ENCODE data around the gene ERBB4. TPM values are rescaled to one million over a fixed set of nuclear protein-coding genes. Genes with fewer than 3 reads are reported as not detected.

The ERBB4 gene
- total RNA-seq, 2 experiments from 2014 or later = not detected

GRCh38 chr2:212158081-212158480 is 380.5 kb downstream of the ERBB4 start:
- no TSS peak for BruUV-seq (replicated peaks)
- Histone ChIP-seq H3K4me3 (ENCODE audit: low read depth, low read length, poor library complexity, severe bottlenecking) (no peak overlapping the region), H3K36me3 (ENCODE audit: insufficient read depth, low read length) (no peaks in the 10 kb centered on the region), H3K9me3 (ENCODE audit: low read length) (no peaks in the 10 kb centered on the region), H3K27ac (ENCODE audit: low read depth, low read length, poor library complexity, severe bottlenecking) (no peak overlapping the region), H3K4me2 (ENCODE audit: low read length) (no peak overlapping the region), H3K4me1 (ENCODE audit: insufficient read depth, low read length, poor library complexity, severe bottlenecking) (no peaks in the 10 kb centered on the region), H4K20me1 (ENCODE audit: insufficient read depth, low read length) (no peaks in the 10 kb centered on the region), H3K9me2 (ENCODE audit: insufficient read depth, low read length) (no peaks in the 10 kb centered on the region), H3K79me2 (ENCODE audit: insufficient read depth, low read depth, low read length) (no peaks in the 10 kb centered on the region), H2AFZ (ENCODE audit: low read length) (no peak overlapping the region)
- ChIA-PET POLR2A (interaction anchor here (0.8 kb wide), 1 partner anchor 1355 kb away, joined by 4 read pairs; no protein-coding TSS in a partner anchor), CTCF (ENCODE audit: unreplicated experiment) (no interaction called here)
- no peak for DNase-seq (ENCODE audit: low spot score)
- intact Hi-C loops (cut with micrococcal nuclease; ENCODE audit: unreplicated experiment) = loop anchor here (10.0 kb wide), 1 partner anchor 413 kb away; no protein-coding TSS in a partner anchor
- TF ChIP-seq EZH2phosphoT487 (IDR thresholded peaks at IDR 0.05; ENCODE audit: borderline replicate concordance, low read depth, low read length) = no peak
- TF ChIP-seq, protein P1, sequence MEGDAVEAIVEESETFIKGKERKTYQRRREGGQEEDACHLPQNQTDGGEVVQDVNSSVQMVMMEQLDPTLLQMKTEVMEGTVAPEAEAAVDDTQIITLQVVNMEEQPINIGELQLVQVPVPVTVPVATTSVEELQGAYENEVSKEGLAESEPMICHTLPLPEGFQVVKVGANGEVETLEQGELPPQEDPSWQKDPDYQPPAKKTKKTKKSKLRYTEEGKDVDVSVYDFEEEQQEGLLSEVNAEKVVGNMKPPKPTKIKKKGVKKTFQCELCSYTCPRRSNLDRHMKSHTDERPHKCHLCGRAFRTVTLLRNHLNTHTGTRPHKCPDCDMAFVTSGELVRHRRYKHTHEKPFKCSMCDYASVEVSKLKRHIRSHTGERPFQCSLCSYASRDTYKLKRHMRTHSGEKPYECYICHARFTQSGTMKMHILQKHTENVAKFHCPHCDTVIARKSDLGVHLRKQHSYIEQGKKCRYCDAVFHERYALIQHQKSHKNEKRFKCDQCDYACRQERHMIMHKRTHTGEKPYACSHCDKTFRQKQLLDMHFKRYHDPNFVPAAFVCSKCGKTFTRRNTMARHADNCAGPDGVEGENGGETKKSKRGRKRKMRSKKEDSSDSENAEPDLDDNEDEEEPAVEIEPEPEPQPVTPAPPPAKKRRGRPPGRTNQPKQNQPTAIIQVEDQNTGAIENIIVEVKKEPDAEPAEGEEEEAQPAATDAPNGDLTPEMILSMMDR (conservative IDR thresholded peaks at IDR 0.05; ENCODE audit: low read length) = no peak

GRCh38 chr2:212157012-212157411 is 381.6 kb downstream of the ERBB4 start:
- H3K4me2 ChIP-seq (ENCODE audit: low read length) = no peak overlapping the region
- no TSS peak for BruUV-seq (replicated peaks)

DNA sequence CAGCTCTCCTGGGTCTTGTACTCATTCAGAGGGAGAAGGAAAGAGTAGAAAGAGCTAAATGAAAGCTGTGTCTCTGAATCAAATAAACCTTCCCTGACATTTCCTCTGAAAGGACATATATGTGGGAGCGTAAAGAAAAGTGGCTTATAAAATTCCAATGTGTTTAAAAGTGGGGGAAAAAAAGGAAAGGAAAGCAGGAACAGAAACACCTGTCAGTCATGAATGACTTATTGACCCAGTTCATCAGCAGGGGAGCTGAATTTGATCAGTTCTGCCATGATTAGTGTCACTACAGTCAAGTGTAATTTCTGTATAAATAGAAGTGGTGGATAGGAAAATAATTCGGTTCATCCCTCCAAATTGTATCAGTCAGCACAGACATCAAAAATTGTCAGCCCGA is 382.5 kb downstream of the ERBB4 start:
- H3K27ac ChIP-seq (ENCODE audit: low read depth, low read length, poor library complexity, severe bottlenecking) = no peak overlapping the region
- no peak overlapping the region for H2AFZ ChIP-seq (ENCODE audit: low read length)
- POLR2A ChIA-PET = no interaction called here
- TF ChIP-seq EZH2phosphoT487 (IDR thresholded peaks at IDR 0.05; ENCODE audit: borderline replicate concordance, low read depth, low read length) = no peak
- TF ChIP-seq, protein P1 (conservative IDR thresholded peaks at IDR 0.05; ENCODE audit: low read length) = no peak
- no peaks in the 10 kb centered on the region for H3K9me2 ChIP-seq (ENCODE audit: insufficient read depth, low read length)
- H3K9me3 ChIP-seq (ENCODE audit: low read length) = no peaks in the 10 kb centered on the region
- no TSS peak for BruUV-seq (replicated peaks)
- H3K79me2 ChIP-seq (ENCODE audit: insufficient read depth, low read depth, low read length) = no peaks in the 10 kb centered on the region
- no peak overlapping the region for H3K4me3 ChIP-seq (ENCODE audit: low read depth, low read length, poor library complexity, severe bottlenecking)
- CTCF ChIA-PET (ENCODE audit: unreplicated experiment) = no interaction called here
- H4K20me1 ChIP-seq (ENCODE audit: insufficient read depth, low read length) = no peaks in the 10 kb centered on the region
- H3K36me3 ChIP-seq (ENCODE audit: insufficient read depth, low read length) = no peaks in the 10 kb centered on the region
- H3K4me1 ChIP-seq (ENCODE audit: insufficient read depth, low read length, poor library complexity, severe bottlenecking) = no peaks in the 10 kb centered on the region
- intact Hi-C loops (cut with micrococcal nuclease; ENCODE audit: unreplicated experiment) = loop anchor here (10.0 kb wide), 1 partner anchor 411 kb away; no protein-coding TSS in a partner anchor
- no peak for DNase-seq (ENCODE audit: low spot score)
- H3K4me2 ChIP-seq (ENCODE audit: low read length) = no peak overlapping the region

More at GRCh38 chr2:212157012-212157411, 381.6 kb downstream of the ERBB4 start:
- Histone ChIP-seq H4K20me1 (ENCODE audit: insufficient read depth, low read length) (no peaks in the 10 kb centered on the region), H3K9me3 (ENCODE audit: low read length) (no peaks in the 10 kb centered on the region), H3K4me3 (ENCODE audit: low read depth, low read length, poor library complexity, severe bottlenecking) (no peak overlapping the region), H3K79me2 (ENCODE audit: insufficient read depth, low read depth, low read length) (no peaks in the 10 kb centered on the region), H3K36me3 (ENCODE audit: insufficient read depth, low read length) (no peaks in the 10 kb centered on the region), H3K9me2 (ENCODE audit: insufficient read depth, low read length) (no peaks in the 10 kb centered on the region), H3K27ac (ENCODE audit: low read depth, low read length, poor library complexity, severe bottlenecking) (no peak overlapping the region), H3K4me1 (ENCODE audit: insufficient read depth, low read length, poor library complexity, severe bottlenecking) (no peaks in the 10 kb centered on the region), H2AFZ (ENCODE audit: low read length) (no peak overlapping the region)
- CTCF ChIA-PET (ENCODE audit: unreplicated experiment) = no interaction called here
- intact Hi-C loops (cut with micrococcal nuclease; ENCODE audit: unreplicated experiment) = loop anchor here (10.0 kb wide), 1 partner anchor 412 kb away; no protein-coding TSS in a partner anchor
- TF ChIP-seq, protein P1 (conservative IDR thresholded peaks at IDR 0.05; ENCODE audit: low read length) = no peak
- no peak for TF ChIP-seq EZH2phosphoT487 (IDR thresholded peaks at IDR 0.05; ENCODE audit: borderline replicate concordance, low read depth, low read length)
- POLR2A ChIA-PET = interaction anchor here (0.8 kb wide), 1 partner anchor 1356 kb away, joined by 4 read pairs; no protein-coding TSS in a partner anchor
- DNase-seq (ENCODE audit: low spot score) = no peak
